SK-N-SH (cell line): ENCODE measurements around the gene ETV1. TPM values are rescaled to one million over a fixed set of nuclear protein-coding genes. Genes with fewer than 3 reads are reported as not detected.

Experiments used
- CTCF ChIA-PET: fragments of 300-600, 350-600 bp; formaldehyde crosslinking; extraction: SDS; loops from one replicate; lab custom pipeline; 2021; lab: Yijun Ruan, JAX
- POLR2A ChIA-PET: fragments of 350-600 bp; sonication (Branson Sonifier 250); formaldehyde crosslinking; extraction: SDS; loops from one replicate; lab custom pipeline; 2020; ENCODE audit warnings: antibody characterized with exemption, inconsistent platforms; lab: Yijun Ruan, JAX
- DNase-seq: peaks from one replicate; pipeline ENCODE4 v3.0.0; 2012
- H2AFZ ChIP-seq: fragments of 200-600 bp; sonication (generic); 2 replicates; pipeline ENCODE4 v1.8.1; 2016; ENCODE audit warnings: antibody characterized with exemption, mild to moderate bottlenecking, low read depth
- H3F3A ChIP-seq: fragments of 200-600 bp; sonication (generic); replicated peaks from 2 replicates; pipeline ENCODE3; 2016; ENCODE audit warnings: antibody characterized with exemption, mild to moderate bottlenecking; ENCODE audit not compliant: insufficient read depth
- H3K27ac ChIP-seq, 2 experiments: fragments of 200-500 bp in 1 of 2; fragments of 200-600 bp in 1 of 2; sonication (Bioruptor generic) in 1 of 2; sonication (generic), shearing (Covaris generic) in 1 of 2; 2 replicates each; pipeline versions ENCODE4 v1.5.1 to v1.6.1; 2014 to 2016; ENCODE audit warnings: low read depth in 2 of 2, inconsistent platforms in 1 of 2, low read length in 1 of 2, mild to moderate bottlenecking in 1 of 2, mixed read lengths in 1 of 2
- H3K27me3 ChIP-seq: fragments of 200-600 bp; sonication (generic), shearing (Covaris generic); 2 replicates; pipeline ENCODE4 v1.6.1; 2016; ENCODE audit warnings: mixed run types; ENCODE audit not compliant: insufficient read depth
- H3K36me3 ChIP-seq, 2 experiments: fragments of 200-500 bp in 1 of 2; fragments of 200-600 bp in 1 of 2; sonication (Bioruptor generic) in 1 of 2; sonication (generic) in 1 of 2; replicated peaks in 1 of 2; 2 replicates each; pipeline versions ENCODE3 to v1.5.1; 2014 to 2016; ENCODE audit warnings: low read length in 1 of 2, mild to moderate bottlenecking in 1 of 2; ENCODE audit not compliant: insufficient read depth in 2 of 2, control insufficient read depth in 1 of 2
- H3K4me1 ChIP-seq, 2 experiments: fragments of 200-500 bp in 1 of 2; fragments of 200-600 bp in 1 of 2; sonication (Bioruptor generic) in 1 of 2; sonication (generic), shearing (Covaris generic) in 1 of 2; 2 replicates each; pipeline versions ENCODE4 v1.5.1 to v1.6.1; 2014 to 2016; ENCODE audit warnings: low read depth in 1 of 2, low read length in 1 of 2, mixed run types in 1 of 2; ENCODE audit not compliant: insufficient read depth in 2 of 2, control insufficient read depth in 1 of 2
- H3K4me2 ChIP-seq: fragments of 200-600 bp; sonication (generic), shearing (Covaris generic); 2 replicates; pipeline ENCODE4 v1.6.1; 2017; ENCODE audit warnings: mixed run types
- H3K4me3 ChIP-seq, 2 experiments: fragments of 200-500 bp in 1 of 2; fragments of 200-600 bp in 1 of 2; sonication (Bioruptor generic) in 1 of 2; sonication (generic), shearing (Covaris generic) in 1 of 2; 2 replicates each; pipeline versions ENCODE4 v1.5.1 to v1.8.1; 2014 to 2016; ENCODE audit warnings: low read depth in 2 of 2, inconsistent platforms in 1 of 2, low read length in 1 of 2, mild to moderate bottlenecking in 1 of 2, mixed read lengths in 1 of 2, moderate library complexity in 1 of 2
- H3K79me2 ChIP-seq: fragments of 200-600 bp; sonication (generic); 2 replicates; pipeline ENCODE4 v1.8.1; 2017; ENCODE audit warnings: mild to moderate bottlenecking; ENCODE audit not compliant: insufficient read depth
- H3K9ac ChIP-seq: fragments of 200-600 bp; sonication (generic); 2 replicates; pipeline ENCODE4 v1.6.1; 2017; ENCODE audit warnings: mixed run types
- H3K9me2 ChIP-seq: fragments of 200-600 bp; sonication (generic); 2 replicates; pipeline ENCODE4 v1.6.1; 2017; ENCODE audit warnings: mixed run types
- H3K9me3 ChIP-seq: fragments of 200-600 bp; sonication (generic); 2 replicates; pipeline ENCODE4 v1.6.1; 2017; ENCODE audit warnings: mixed run types, mild to moderate bottlenecking, moderate library complexity
- H4K20me1 ChIP-seq: fragments of 200-600 bp; sonication (generic); 2 replicates; pipeline ENCODE4 v1.6.1; 2017; ENCODE audit warnings: mild to moderate bottlenecking, mixed run types; ENCODE audit not compliant: insufficient read depth
- ELF1 ChIP-seq: IDR thresholded peaks from 2 replicates; pipeline ENCODE4 v1.4.0; 2012
- EP300 ChIP-seq, 2 experiments: IDR thresholded peaks; 2 replicates each; pipeline versions ENCODE4 v1.4.0 to v1.6.1; 2012; ENCODE audit warnings: borderline replicate concordance in 1 of 2, low read depth in 1 of 2, low read length in 1 of 2
- FOSL2 ChIP-seq: IDR thresholded peaks from 2 replicates; pipeline ENCODE4 v1.4.0; 2012; ENCODE audit warnings: low read depth, mild to moderate bottlenecking, moderate library complexity, borderline replicate concordance
- GABPA ChIP-seq: IDR thresholded peaks from 2 replicates; pipeline ENCODE4 v1.4.0; 2012; ENCODE audit warnings: low read depth, mild to moderate bottlenecking
- JUND ChIP-seq: IDR thresholded peaks from 2 replicates; pipeline ENCODE4 v1.4.0; 2012
- MEF2A ChIP-seq: IDR thresholded peaks from 2 replicates; pipeline ENCODE4 v1.4.0; 2012; ENCODE audit warnings: low read depth, borderline replicate concordance
- NFIC ChIP-seq: IDR thresholded peaks from 2 replicates; pipeline ENCODE4 v1.4.0; 2012; ENCODE audit warnings: borderline replicate concordance
- PBX3 ChIP-seq: IDR thresholded peaks from 2 replicates; pipeline ENCODE4; 2012
- SIN3A ChIP-seq: IDR thresholded peaks from 2 replicates; pipeline ENCODE4 v1.6.1; 2012; ENCODE audit warnings: low read depth, mild to moderate bottlenecking, low read length, moderate library complexity, borderline replicate concordance
- TCF12 ChIP-seq: IDR thresholded peaks from 2 replicates; pipeline ENCODE4 v1.4.0; 2012
- WGBS: methylation state at CpG from one replicate; pipeline ENCODE4 v1.1.6; 2017; ENCODE audit warnings: low lambda C conversion rate; 5-methylcytosine and 5-hydroxymethylcytosine counted together
- polyA plus RNA-seq, 3 experiments: library from polyadenylated mRNA; depleted of rRNA; stranded (reverse); fragments of >200 nt; gene quantifications; 2 replicates each; pipeline ENCODE4 v1.2.3, GENCODE V29; 2012

The ETV1 gene
- polyA plus RNA-seq, 1 of the 3 experiments (the other 2 are of a cell fraction), result 24.9 TPM

GRCh38 chr7:14018751-14019150 lies 29.3 kb upstream of the ETV1 start:
- no peaks in the 10 kb centered on the region for H3K36me3 ChIP-seq
- peaks cover 19% of the 10 kb centered on the region for H3F3A ChIP-seq
- H3K4me3 ChIP-seq, result no peak overlapping the region
- CTCF ChIA-PET, result interaction anchor here (1.0 kb wide), 1 partner anchor 18 kb away, joined by 3 read pairs; no protein-coding TSS in a partner anchor
- TF ChIP-seq FOSL2, result 0 out of 2 replicates have a peak, but pooled peaks have one; percentile 6
- no peak for TF ChIP-seq SIN3A
- 0 out of 2 replicates have a peak, but pooled peaks have one; percentile 26 for TF ChIP-seq NFIC
- no peak for TF ChIP-seq GABPA
- 0 out of 2 replicates have a peak, but pooled peaks have one; percentile 16 for TF ChIP-seq PBX3
- no peaks in the 10 kb centered on the region for H3K27me3 ChIP-seq
- no peaks in the 10 kb centered on the region for H4K20me1 ChIP-seq
- H3K4me2 ChIP-seq, result no peak overlapping the region
- H2AFZ ChIP-seq, result no peak overlapping the region
- H3K4me1 ChIP-seq, result peaks cover 7 to 17% of the 10 kb centered on the region in 2 experiments; a peak in 2 of 4 replicates
- WGBS, result 86% methylated on average over 5 of the region's 5 CpGs
- no peak for DNase-seq
- H3K9me2 ChIP-seq, result no peaks in the 10 kb centered on the region
- H3K27ac ChIP-seq, result no peak overlapping the region
- POLR2A ChIA-PET, result no interaction called here
- no peaks in the 10 kb centered on the region for H3K9me3 ChIP-seq
- no peaks in the 10 kb centered on the region for H3K79me2 ChIP-seq
- no peak overlapping the region for H3K9ac ChIP-seq

GRCh38 chr7:14016950-14017349 lies 27.5 kb upstream of the ETV1 start:
- peaks cover 23% of the 10 kb centered on the region for H3F3A ChIP-seq
- CTCF ChIA-PET, result no interaction called here
- 71% methylated on average over 2 of the region's 2 CpGs for WGBS
- H3K79me2 ChIP-seq, result no peaks in the 10 kb centered on the region
- POLR2A ChIA-PET, result no interaction called here
- H3K9ac ChIP-seq, result no peak overlapping the region
- H3K4me3 ChIP-seq, result no peak overlapping the region
- no peaks in the 10 kb centered on the region for H4K20me1 ChIP-seq
- H3K4me2 ChIP-seq, result no peak overlapping the region
- no peak overlapping the region for H2AFZ ChIP-seq
- no peak for DNase-seq
- H3K27me3 ChIP-seq, result no peaks in the 10 kb centered on the region
- TF ChIP-seq FOSL2 (0 out of 2 replicates have a peak, but pooled peaks have one; percentile 25), JUND (peak; percentile 18; the same call in 1 of the 2 replicates), MEF2A (no peak), ELF1 (no peak), TCF12 (peak; percentile 63), EP300 (IDR thresholded peaks at IDR 0.05; ENCODE audit: borderline replicate concordance in 1 of 2, low read depth in 1 of 2, low read length in 1 of 2) (peak in 1 of 2 experiments; percentile 36; a peak in 1 of 4 replicates), PBX3 (peak; percentile 72)
- H3K27ac ChIP-seq, result peak overlapping the region in 1 of 2 experiments; percentile 1; a peak in 1 of 4 replicates
- no peaks in the 10 kb centered on the region for H3K9me2 ChIP-seq
- peaks cover 0 to 21% of the 10 kb centered on the region in 2 experiments; a peak in 2 of 4 replicates for H3K4me1 ChIP-seq
- no peaks in the 10 kb centered on the region for H3K36me3 ChIP-seq
- no peaks in the 10 kb centered on the region for H3K9me3 ChIP-seq
